GM12878 (cell line): ENCODE measurements around the gene TEX28. TPM values are rescaled to one million over a fixed set of nuclear protein-coding genes. Genes with fewer than 3 reads are reported as not detected.

Source experiments
- ATAC-seq: fragments of 200-7000 bp; cut with Tn5 transposase; 3 replicates; pipeline ENCODE4 v1.9.1; 2020; ENCODE audit warnings: mild to moderate bottlenecking, moderate library complexity
- BruUV-seq: library from RNA; stranded (reverse); fragments of 400-500 nt; replicated peaks from 2 replicates; lab custom pipeline; 2021; lab: Mats Ljungman, UMichigan
- CTCF ChIA-PET: fragments of 300-600 bp; sonication (Branson Sonifier 250); formaldehyde crosslinking; extraction: SDS; loops from one replicate; lab custom pipeline; 2021; ENCODE audit warnings: inconsistent platforms; lab: Yijun Ruan, JAX
- POLR2A ChIA-PET: fragments of 350-600 bp; formaldehyde crosslinking; extraction: SDS; loops from one replicate; lab custom pipeline; 2021; ENCODE audit warnings: inconsistent platforms; lab: Charles Lee
- RAD21 ChIA-PET: fragments of 300-600 bp; sonication (Branson Sonifier 250); formaldehyde crosslinking; loops from one replicate; lab custom pipeline; 2023; ENCODE audit warnings: antibody characterized with exemption; ENCODE audit not compliant: unreplicated experiment; lab: Charles Lee
- SMC1A ChIA-PET: fragments of 300-600 bp; sonication (Branson Sonifier 250); formaldehyde crosslinking; loops from one replicate; lab custom pipeline; 2023; ENCODE audit not compliant: unreplicated experiment, uncharacterized antibody; lab: Charles Lee
- DNase-seq: peaks from one replicate; pipeline ENCODE4 v3.0.0-alpha.2; 2011; ENCODE audit warnings: low read depth, low spot score
- FAIRE-seq: peaks from 3 replicates; lab custom pipeline; 2011; peaks lifted over from hg19 to GRCh38; lab: Jason Lieb, UNC
- H2AFZ ChIP-seq: 2 replicates; pipeline ENCODE4 v1.6.0; 2011; ENCODE audit warnings: low read depth, low read length, control low read depth; ENCODE audit not compliant: control insufficient read depth
- H3K27ac ChIP-seq: 2 replicates; pipeline ENCODE4 v1.5.1; 2011; ENCODE audit warnings: control low read depth; ENCODE audit not compliant: control insufficient read depth, insufficient read depth
- H3K27me3 ChIP-seq, 2 experiments: replicated peaks in 1 of 2; 2 replicates each; pipeline versions ENCODE4 v1.6.0 to v1.6.1; 2011; ENCODE audit warnings: low read length in 1 of 2; ENCODE audit not compliant: control insufficient read depth in 2 of 2, insufficient read depth in 2 of 2
- H3K36me3 ChIP-seq, 2 experiments: 2 replicates each; pipeline ENCODE4 v1.5.1; 2011; ENCODE audit warnings: low read length in 1 of 2; ENCODE audit not compliant: control insufficient read depth in 2 of 2, insufficient read depth in 2 of 2
- H3K4me1 ChIP-seq: 2 replicates; pipeline ENCODE4 v1.6.1; 2011; ENCODE audit warnings: mild to moderate bottlenecking, low read length, moderate library complexity, mixed read lengths; ENCODE audit not compliant: control insufficient read depth, insufficient read depth
- H3K4me2 ChIP-seq: 2 replicates; pipeline ENCODE4 v1.6.0; 2011; ENCODE audit warnings: control low read depth; ENCODE audit not compliant: control insufficient read depth, insufficient read depth
- H3K4me3 ChIP-seq: fragments of 200-600 bp; sonication (generic); 2 replicates; pipeline ENCODE4 v1.5.1; 2016
- H3K79me2 ChIP-seq: 2 replicates; pipeline ENCODE4 v1.6.0; 2011; ENCODE audit warnings: low read length; ENCODE audit not compliant: control insufficient read depth, insufficient read depth
- H3K9ac ChIP-seq: 2 replicates; pipeline ENCODE4 v1.8.0; 2011; ENCODE audit warnings: low read length, control low read depth, mixed read lengths; ENCODE audit not compliant: control insufficient read depth, insufficient read depth
- H3K9me3 ChIP-seq: replicated peaks from 3 replicates; pipeline ENCODE4 v1.5.1; 2011; ENCODE audit warnings: mild to moderate bottlenecking, low read length; ENCODE audit not compliant: control insufficient read depth, insufficient read depth
- H4K20me1 ChIP-seq: 2 replicates; pipeline ENCODE4 v1.6.0; 2011; ENCODE audit not compliant: control insufficient read depth, insufficient read depth
- BMI1 ChIP-seq: fragments of 450-650 bp; IDR thresholded peaks from 2 replicates; pipeline ENCODE4 v1.6.1; 2016; ENCODE audit warnings: mild to moderate bottlenecking, moderate library complexity, borderline replicate concordance
- CBFB ChIP-seq: IDR thresholded peaks from 2 replicates; pipeline ENCODE4 v1.6.1; 2016; ENCODE audit warnings: antibody characterized with exemption, low read depth
- FOS ChIP-seq: IDR thresholded peaks from 3 replicates; pipeline ENCODE4 v1.6.1; 2011; ENCODE audit warnings: borderline replicate concordance; ENCODE audit not compliant: insufficient read length; ENCODE audit errors: extremely low read depth
- IRF4 ChIP-seq: IDR thresholded peaks from 2 replicates; pipeline ENCODE4 v1.6.1; 2011; ENCODE audit warnings: low read depth, low read length
- NFIC ChIP-seq: IDR thresholded peaks from 2 replicates; pipeline ENCODE4 v1.6.1; 2012; ENCODE audit warnings: low read depth, mild to moderate bottlenecking, inconsistent platforms, low read length, moderate library complexity
- NR2C1 ChIP-seq: fragments of 450-650 bp; IDR thresholded peaks from 2 replicates; pipeline ENCODE4 v1.6.1; 2017; ENCODE audit warnings: antibody characterized with exemption, mild to moderate bottlenecking, moderate library complexity
- RELA ChIP-seq: fragments of 450-650 bp; IDR thresholded peaks from 2 replicates; pipeline ENCODE4 v1.8.0; 2014; ENCODE audit warnings: borderline replicate concordance; ENCODE audit not compliant: partially characterized antibody
- RUNX3 ChIP-seq: IDR thresholded peaks from 2 replicates; pipeline ENCODE4 v1.6.1; 2012; ENCODE audit warnings: low read length, inconsistent platforms
- SMC3 ChIP-seq: IDR thresholded peaks from 2 replicates; pipeline ENCODE4 v1.6.1; 2011; ENCODE audit warnings: low read length, improper control_type of control experiment, borderline replicate concordance
- SREBF2 ChIP-seq: IDR thresholded peaks from 2 replicates; pipeline ENCODE4 v1.6.1; 2012; ENCODE audit warnings: mild to moderate bottlenecking, low read length
- STAT1 ChIP-seq: fragments of 450-650 bp; conservative IDR thresholded peaks from 2 replicates; pipeline ENCODE4 v1.6.1; 2014; ENCODE audit warnings: antibody characterized with exemption, mild to moderate bottlenecking
- TCF3 ChIP-seq: IDR thresholded peaks from 2 replicates; pipeline ENCODE4 v1.6.1; 2012; ENCODE audit warnings: low read depth, mild to moderate bottlenecking, low read length, borderline replicate concordance; ENCODE audit not compliant: insufficient read depth
- ZNF622 ChIP-seq: fragments of 450-650 bp; IDR thresholded peaks from 2 replicates; pipeline ENCODE4 v1.6.1; 2017; ENCODE audit warnings: mild to moderate bottlenecking, inconsistent platforms
- WGBS: methylation state at CpG from one replicate; pipeline ENCODE4 v1.1.6; 2016; ENCODE audit warnings: low lambda C conversion rate; ENCODE audit not compliant: insufficient replicate concordance, insufficient coverage; ENCODE audit errors: missing lambda C conversion rate; 5-methylcytosine and 5-hydroxymethylcytosine counted together
- in situ Hi-C: fragments of 300-500 bp; cut with MboI; formaldehyde crosslinking; loops from 9 replicates; pipeline ENCODE4 v1.14.3; 2018; ENCODE audit warnings: mixed read lengths
- intact Hi-C: fragments of 100-400 bp; cut with micrococcal nuclease; formaldehyde crosslinking; loops from one replicate; pipeline ENCODE4 v1.14.2; 2022; ENCODE audit not compliant: unreplicated experiment
- polyA plus RNA-seq, 11 experiments: library from polyadenylated mRNA; depleted of rRNA in 4 of 11; unstranded in 6 of 11; stranded (reverse) in 5 of 11; fragments of >200 nt; fragmentation: Nextera tagmentation in 4 of 11; fragmentation: Illumina TruSeq in 1 of 11; extraction: Ambion mirVana in 4 of 11; extraction: Trizol in 1 of 11; gene quantifications; 1 replicate in 1 of 11; 2 replicates in 10 of 11; pipeline versions ENCODE4 v1.2.1 to v1.2.3, GENCODE V29; 2011 to 2016; ENCODE audit warnings: inconsistent platforms in 2 of 11, missing spikeins in 2 of 11, low read depth in 1 of 11
- total RNA-seq, 4 experiments: library from RNA; depleted of rRNA in 3 of 4; stranded (reverse); fragments of >200 nt in 3 of 4; fragmentation: Illumina TruSeq in 1 of 4; extraction: Trizol in 1 of 4; gene quantifications; 2 replicates each; pipeline versions ENCODE4 v1.2.1 to v1.2.3, GENCODE V29; 2013 to 2021
- TF ChIP-seq, protein P1 (sequence below): fragments of 450-650 bp; IDR thresholded peaks from 2 replicates; pipeline ENCODE4 v1.6.1; 2018; ENCODE audit warnings: borderline replicate concordance, mild to moderate bottlenecking; ENCODE audit not compliant: partially characterized antibody

The TEX28 gene
- total and polyA plus RNA-seq, 10 of the 15 experiments (the other 5 are each of a cell fraction or from before 2014, with no cell fraction given), result not detected

DNA sequence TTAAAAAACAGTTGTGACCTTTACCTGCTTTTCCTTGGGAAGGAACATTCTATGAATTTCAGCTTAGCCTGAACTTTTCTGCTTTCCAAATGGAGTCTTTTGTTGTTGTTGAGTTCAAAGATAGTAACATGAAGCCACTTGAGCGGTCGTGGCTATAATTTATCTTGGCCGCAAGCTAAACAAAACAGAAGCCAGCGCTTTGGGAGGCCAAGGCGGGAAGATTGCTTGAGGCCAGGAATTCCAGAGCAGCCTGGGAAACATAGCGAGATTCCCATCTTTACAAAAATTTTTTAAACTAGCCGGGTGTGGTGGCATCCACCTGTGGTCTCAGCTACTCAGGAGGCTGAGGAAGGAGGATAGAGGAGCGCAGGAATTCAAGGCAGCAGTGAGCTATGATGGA lies 30.6 kb upstream of the TEX28 start:
- no TSS peak for BruUV-seq
- ChIA-PET CTCF (interaction anchor here (1.4 kb wide), 1 partner anchor 20 kb away, joined by 3 read pairs; no protein-coding TSS in a partner anchor), RAD21 (interaction anchor here (1.6 kb wide), 1 partner anchor 202 kb away, joined by 3 read pairs; no protein-coding TSS in a partner anchor), POLR2A (no interaction called here), SMC1A (interaction anchor here (1.6 kb wide), 1 partner anchor 208 kb away, joined by 3 read pairs; no protein-coding TSS in a partner anchor)
- H2AFZ ChIP-seq, result no peak overlapping the region
- H3K27ac ChIP-seq, result no peak overlapping the region
- in situ Hi-C loops (no loop called here), intact Hi-C loops (no loop called here)
- no peaks in the 10 kb centered on the region for H3K36me3 ChIP-seq
- H3K4me1 ChIP-seq, result peaks cover 13% of the 10 kb centered on the region
- TF ChIP-seq SREBF2 (no peak), RUNX3 (no peak), SMC3 (no peak), STAT1 (no peak), CBFB (no peak), NR2C1 (no peak), NFIC (no peak), ZNF622 (no peak), FOS (no peak), TCF3 (no peak), IRF4 (no peak), BMI1 (no peak), RELA (no peak)
- TF ChIP-seq, protein P1, sequence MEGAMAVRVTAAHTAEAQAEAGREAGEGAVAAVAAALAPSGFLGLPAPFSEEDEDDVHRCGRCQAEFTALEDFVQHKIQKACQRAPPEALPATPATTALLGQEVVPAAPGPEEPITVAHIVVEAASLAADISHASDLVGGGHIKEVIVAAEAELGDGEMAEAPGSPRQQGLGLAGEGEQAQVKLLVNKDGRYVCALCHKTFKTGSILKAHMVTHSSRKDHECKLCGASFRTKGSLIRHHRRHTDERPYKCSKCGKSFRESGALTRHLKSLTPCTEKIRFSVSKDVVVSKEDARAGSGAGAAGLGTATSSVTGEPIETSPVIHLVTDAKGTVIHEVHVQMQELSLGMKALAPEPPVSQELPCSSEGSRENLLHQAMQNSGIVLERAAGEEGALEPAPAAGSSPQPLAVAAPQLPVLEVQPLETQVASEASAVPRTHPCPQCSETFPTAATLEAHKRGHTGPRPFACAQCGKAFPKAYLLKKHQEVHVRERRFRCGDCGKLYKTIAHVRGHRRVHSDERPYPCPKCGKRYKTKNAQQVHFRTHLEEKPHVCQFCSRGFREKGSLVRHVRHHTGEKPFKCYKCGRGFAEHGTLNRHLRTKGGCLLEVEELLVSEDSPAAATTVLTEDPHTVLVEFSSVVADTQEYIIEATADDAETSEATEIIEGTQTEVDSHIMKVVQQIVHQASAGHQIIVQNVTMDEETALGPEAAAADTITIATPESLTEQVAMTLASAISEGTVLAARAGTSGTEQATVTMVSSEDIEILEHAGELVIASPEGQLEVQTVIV, result no peak
- H3K9ac ChIP-seq, result no peak overlapping the region
- H4K20me1 ChIP-seq, result no peaks in the 10 kb centered on the region
- H3K4me2 ChIP-seq, result no peak overlapping the region
- H3K27me3 ChIP-seq, result no peaks in the 10 kb centered on the region
- WGBS, result 54% methylated on average over 8 of the region's 8 CpGs
- DNase-seq, result no peak
- FAIRE-seq, result no peak
- no peaks in the 10 kb centered on the region for H3K9me3 ChIP-seq
- H3K4me3 ChIP-seq, result no peak overlapping the region
- no peaks in the 10 kb centered on the region for H3K79me2 ChIP-seq
- no peak for ATAC-seq
